Measurements from ENCODE around the gene GSTO2. TPM values are rescaled to one million over a fixed set of nuclear protein-coding genes. Genes with fewer than 3 reads are reported as not detected.

The GSTO2 gene
- total RNA-seq, 1 donor from 2014 or later: 1.2 TPM

DNA sequence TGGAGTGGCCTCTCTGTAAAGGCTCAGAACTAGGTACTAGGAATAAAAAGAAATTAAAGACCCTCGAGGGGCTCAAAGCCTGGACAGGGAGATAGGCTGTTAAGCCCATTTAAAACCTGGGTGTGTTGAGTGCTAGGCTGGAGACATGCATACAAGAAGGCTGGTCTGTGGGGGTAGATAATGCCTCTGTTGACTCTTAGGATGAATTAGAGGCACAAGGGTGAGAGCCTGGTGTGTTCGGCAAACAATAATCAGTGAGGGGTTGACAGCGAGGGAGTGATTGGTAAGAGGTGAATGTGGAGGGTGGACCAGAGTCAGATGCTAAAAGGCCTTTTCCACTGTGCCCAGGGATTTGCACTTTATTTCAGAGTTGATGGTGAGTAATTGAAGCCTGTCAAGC lies 12.7 kb downstream of the GSTO2 start:
- Histone ChIP-seq H3K4me2 (ENCODE audit: low read length) (no peak overlapping the region), H3K4me3 (ENCODE audit: insufficient read depth, low read depth, low read length) (no peak overlapping the region), H3K4me1 (ENCODE audit: insufficient read depth, low read length) (no peaks in the 10 kb centered on the region), H4K20me1 (ENCODE audit: insufficient read depth, low read length) (no peaks in the 10 kb centered on the region), H2AFZ (ENCODE audit: low read depth, low read length) (no peak overlapping the region), H3K9me3 (ENCODE audit: insufficient read depth, low read depth, low read length) (no peaks in the 10 kb centered on the region), H3K9ac (ENCODE audit: low read length) (no peak overlapping the region), H3K27me3 (ENCODE audit: insufficient read depth, low read length) (no peaks in the 10 kb centered on the region), H3K79me2 (ENCODE audit: insufficient read depth, low read length) (no peaks in the 10 kb centered on the region), H3K36me3 (ENCODE audit: insufficient read depth, low read length) (no peaks in the 10 kb centered on the region), H3K27ac (ENCODE audit: low read depth, low read length) (no peak overlapping the region)
- no peak for DNase-seq (ENCODE audit: low read depth)
- H3K36me3 Mint-ChIP-seq (ENCODE audit: low read depth, unreplicated experiment): no peaks in the 10 kb centered on the region
- no peaks in the 10 kb centered on the region for H3K9me3 Mint-ChIP-seq (ENCODE audit: unreplicated experiment)
- no peak overlapping the region for H3K4me3 Mint-ChIP-seq (ENCODE audit: unreplicated experiment)
- H3K27me3 Mint-ChIP-seq (ENCODE audit: low read depth, unreplicated experiment): peaks cover 3% of the 10 kb centered on the region
- no peaks in the 10 kb centered on the region for H3K4me1 Mint-ChIP-seq (ENCODE audit: low read depth, unreplicated experiment)
- no peak for FAIRE-seq
- no peak for TF ChIP-seq EZH2 (IDR thresholded peaks at IDR 0.05; ENCODE audit: insufficient read depth, low read length)
- TF ChIP-seq, protein P1, sequence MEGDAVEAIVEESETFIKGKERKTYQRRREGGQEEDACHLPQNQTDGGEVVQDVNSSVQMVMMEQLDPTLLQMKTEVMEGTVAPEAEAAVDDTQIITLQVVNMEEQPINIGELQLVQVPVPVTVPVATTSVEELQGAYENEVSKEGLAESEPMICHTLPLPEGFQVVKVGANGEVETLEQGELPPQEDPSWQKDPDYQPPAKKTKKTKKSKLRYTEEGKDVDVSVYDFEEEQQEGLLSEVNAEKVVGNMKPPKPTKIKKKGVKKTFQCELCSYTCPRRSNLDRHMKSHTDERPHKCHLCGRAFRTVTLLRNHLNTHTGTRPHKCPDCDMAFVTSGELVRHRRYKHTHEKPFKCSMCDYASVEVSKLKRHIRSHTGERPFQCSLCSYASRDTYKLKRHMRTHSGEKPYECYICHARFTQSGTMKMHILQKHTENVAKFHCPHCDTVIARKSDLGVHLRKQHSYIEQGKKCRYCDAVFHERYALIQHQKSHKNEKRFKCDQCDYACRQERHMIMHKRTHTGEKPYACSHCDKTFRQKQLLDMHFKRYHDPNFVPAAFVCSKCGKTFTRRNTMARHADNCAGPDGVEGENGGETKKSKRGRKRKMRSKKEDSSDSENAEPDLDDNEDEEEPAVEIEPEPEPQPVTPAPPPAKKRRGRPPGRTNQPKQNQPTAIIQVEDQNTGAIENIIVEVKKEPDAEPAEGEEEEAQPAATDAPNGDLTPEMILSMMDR (IDR thresholded peaks at IDR 0.05; ENCODE audit: insufficient read depth, low read depth, low read length): no peak
- H3K27ac Mint-ChIP-seq (ENCODE audit: unreplicated experiment): no peak overlapping the region

DNA sequence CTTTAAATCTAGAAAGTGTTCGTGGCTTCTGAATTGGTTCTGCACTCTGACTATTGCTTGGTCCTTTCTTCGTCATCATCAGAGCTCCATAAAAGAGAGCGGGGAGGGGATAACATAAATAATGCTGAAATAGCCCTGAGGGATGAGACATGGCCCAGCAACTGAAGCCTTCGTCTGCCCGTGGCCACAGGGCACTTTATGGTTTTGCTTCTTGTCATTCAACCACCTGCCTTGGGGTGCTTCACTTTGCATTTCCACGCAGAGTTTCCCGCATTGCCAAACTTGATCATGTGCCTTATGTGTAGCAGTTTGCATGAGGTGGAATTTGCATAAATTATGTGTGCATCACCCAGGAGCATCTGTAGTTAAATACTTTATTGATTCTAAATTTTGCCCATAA lies 15.9 kb downstream of the GSTO2 start:
- Histone ChIP-seq H3K36me3 (ENCODE audit: insufficient read depth, low read length) (no peaks in the 10 kb centered on the region), H4K20me1 (ENCODE audit: insufficient read depth, low read length) (no peaks in the 10 kb centered on the region), H3K4me2 (ENCODE audit: low read length) (no peak overlapping the region), H3K27me3 (ENCODE audit: insufficient read depth, low read length) (no peaks in the 10 kb centered on the region), H3K27ac (ENCODE audit: low read depth, low read length) (no peak overlapping the region), H3K4me3 (ENCODE audit: insufficient read depth, low read depth, low read length) (no peak overlapping the region), H3K9me3 (ENCODE audit: insufficient read depth, low read depth, low read length) (no peaks in the 10 kb centered on the region), H3K79me2 (ENCODE audit: insufficient read depth, low read length) (no peaks in the 10 kb centered on the region), H3K9ac (ENCODE audit: low read length) (no peak overlapping the region), H2AFZ (ENCODE audit: low read depth, low read length) (no peak overlapping the region), H3K4me1 (ENCODE audit: insufficient read depth, low read length) (no peaks in the 10 kb centered on the region)
- no peaks in the 10 kb centered on the region for H3K27me3 Mint-ChIP-seq (ENCODE audit: low read depth, unreplicated experiment)
- no peak overlapping the region for H3K4me3 Mint-ChIP-seq (ENCODE audit: unreplicated experiment)
- no peak for FAIRE-seq
- DNase-seq (ENCODE audit: low read depth): no peak
- no peak overlapping the region for H3K27ac Mint-ChIP-seq (ENCODE audit: unreplicated experiment)
- no peak for TF ChIP-seq EZH2 (IDR thresholded peaks at IDR 0.05; ENCODE audit: insufficient read depth, low read length)
- TF ChIP-seq, protein P1 (IDR thresholded peaks at IDR 0.05; ENCODE audit: insufficient read depth, low read depth, low read length): no peak
- no peaks in the 10 kb centered on the region for H3K36me3 Mint-ChIP-seq (ENCODE audit: low read depth, unreplicated experiment)
- no peaks in the 10 kb centered on the region for H3K4me1 Mint-ChIP-seq (ENCODE audit: low read depth, unreplicated experiment)
- no peaks in the 10 kb centered on the region for H3K9me3 Mint-ChIP-seq (ENCODE audit: unreplicated experiment)

DNA sequence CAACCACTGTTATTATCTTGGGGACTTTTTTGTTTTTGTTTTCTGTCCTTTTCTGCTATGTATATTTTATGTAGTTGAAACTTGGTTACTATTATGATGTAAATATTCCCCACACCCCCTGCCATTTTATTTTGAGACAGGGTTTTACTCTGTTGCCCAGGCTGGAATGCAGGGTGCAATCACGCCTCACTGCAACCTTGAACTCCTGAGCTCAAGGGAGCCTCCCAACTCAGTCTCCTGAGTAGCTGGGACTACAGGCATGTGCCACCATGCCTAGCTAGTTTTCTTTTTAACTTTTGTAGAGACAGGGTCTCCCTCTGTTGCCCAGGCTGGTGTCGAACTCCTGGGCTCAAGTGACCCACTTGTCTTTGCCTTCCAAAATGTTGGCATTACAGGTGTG lies 18.0 kb downstream of the GSTO2 start:
- Histone ChIP-seq H4K20me1 (ENCODE audit: insufficient read depth, low read length) (no peaks in the 10 kb centered on the region), H2AFZ (ENCODE audit: low read depth, low read length) (no peak overlapping the region), H3K27ac (ENCODE audit: low read depth, low read length) (no peak overlapping the region), H3K9ac (ENCODE audit: low read length) (no peak overlapping the region), H3K79me2 (ENCODE audit: insufficient read depth, low read length) (no peaks in the 10 kb centered on the region), H3K27me3 (ENCODE audit: insufficient read depth, low read length) (no peaks in the 10 kb centered on the region), H3K4me1 (ENCODE audit: insufficient read depth, low read length) (peaks cover 2% of the 10 kb centered on the region), H3K4me3 (ENCODE audit: insufficient read depth, low read depth, low read length) (no peak overlapping the region), H3K9me3 (ENCODE audit: insufficient read depth, low read depth, low read length) (no peaks in the 10 kb centered on the region), H3K36me3 (ENCODE audit: insufficient read depth, low read length) (no peaks in the 10 kb centered on the region), H3K4me2 (ENCODE audit: low read length) (no peak overlapping the region)
- Mint-ChIP-seq H3K9me3 (ENCODE audit: unreplicated experiment) (no peaks in the 10 kb centered on the region), H3K4me1 (ENCODE audit: low read depth, unreplicated experiment) (no peaks in the 10 kb centered on the region), H3K27ac (ENCODE audit: unreplicated experiment) (no peak overlapping the region), H3K4me3 (ENCODE audit: unreplicated experiment) (no peak overlapping the region), H3K36me3 (ENCODE audit: low read depth, unreplicated experiment) (no peaks in the 10 kb centered on the region), H3K27me3 (ENCODE audit: low read depth, unreplicated experiment) (no peaks in the 10 kb centered on the region)
- TF ChIP-seq, protein P1 (IDR thresholded peaks at IDR 0.05; ENCODE audit: insufficient read depth, low read depth, low read length): no peak
- no peak for TF ChIP-seq EZH2 (IDR thresholded peaks at IDR 0.05; ENCODE audit: insufficient read depth, low read length)
- no peak for FAIRE-seq
- no peak for DNase-seq (ENCODE audit: low read depth)
